Breast epithelium (tissue), 3 donors: ENCODE results near the gene ZNF292.

ENCODE experiments used
- POLR2A ChIP-seq: fragments of 450-650 bp; IDR thresholded peaks from one replicate; pipeline ENCODE4 v1.6.1; 2016; ENCODE audit warnings: antibody characterized with exemption, mild to moderate bottlenecking, moderate library complexity
- POLR2AphosphoS5 ChIP-seq, 3 donors: sonication (generic); formaldehyde crosslinking; IDR thresholded peaks; one replicate each; pipeline ENCODE4 v1.6.1; 2017; ENCODE audit warnings: antibody characterized with exemption in 3 of 3
- TF ChIP-seq, protein P1 (sequence below), 3 donors: fragments of 450-650 bp; IDR thresholded peaks; one replicate each; pipeline ENCODE4 v1.5.1; 2016 to 2017; ENCODE audit warnings: antibody characterized with exemption in 3 of 3, mild to moderate bottlenecking in 3 of 3, moderate library complexity in 3 of 3

- TF ChIP-seq POLR2A (no peak), POLR2AphosphoS5 (IDR thresholded peaks at IDR 0.05) (no peak)
- TF ChIP-seq, protein P1, sequence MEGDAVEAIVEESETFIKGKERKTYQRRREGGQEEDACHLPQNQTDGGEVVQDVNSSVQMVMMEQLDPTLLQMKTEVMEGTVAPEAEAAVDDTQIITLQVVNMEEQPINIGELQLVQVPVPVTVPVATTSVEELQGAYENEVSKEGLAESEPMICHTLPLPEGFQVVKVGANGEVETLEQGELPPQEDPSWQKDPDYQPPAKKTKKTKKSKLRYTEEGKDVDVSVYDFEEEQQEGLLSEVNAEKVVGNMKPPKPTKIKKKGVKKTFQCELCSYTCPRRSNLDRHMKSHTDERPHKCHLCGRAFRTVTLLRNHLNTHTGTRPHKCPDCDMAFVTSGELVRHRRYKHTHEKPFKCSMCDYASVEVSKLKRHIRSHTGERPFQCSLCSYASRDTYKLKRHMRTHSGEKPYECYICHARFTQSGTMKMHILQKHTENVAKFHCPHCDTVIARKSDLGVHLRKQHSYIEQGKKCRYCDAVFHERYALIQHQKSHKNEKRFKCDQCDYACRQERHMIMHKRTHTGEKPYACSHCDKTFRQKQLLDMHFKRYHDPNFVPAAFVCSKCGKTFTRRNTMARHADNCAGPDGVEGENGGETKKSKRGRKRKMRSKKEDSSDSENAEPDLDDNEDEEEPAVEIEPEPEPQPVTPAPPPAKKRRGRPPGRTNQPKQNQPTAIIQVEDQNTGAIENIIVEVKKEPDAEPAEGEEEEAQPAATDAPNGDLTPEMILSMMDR (IDR thresholded peaks at IDR 0.05): no peak
Measured at GRCh38 chr6:87182321-87182720, 27.0 kb downstream of the ZNF292 start.
